Fibroblast of skin of right quadriceps (primary cell): Measurements from ENCODE around the gene PCK1.

Source experiments
- DNase-seq: peaks from one replicate; pipeline ENCODE4 v3.0.0-alpha.2; 2013

The PCK1 gene

GRCh38 chr20:57589728-57590484 lies 29.0 kb downstream of the PCK1 start:
- DNase-seq: no peak

- DNase-seq: no peak
Observed at GRCh38 chr20:57590485-57591288, 29.8 kb downstream of the PCK1 start.

- DNase-seq: no peak
Observed at GRCh38 chr20:57591289-57592229, 30.6 kb downstream of the PCK1 start.

- DNase-seq: no peak
Observed at GRCh38 chr20:57592263-57593092, 31.6 kb downstream of the PCK1 start.

- DNase-seq: no peak
Observed at GRCh38 chr20:57593134-57593886, 32.4 kb downstream of the PCK1 start.

- no peak for DNase-seq
Observed at GRCh38 chr20:57594092-57594951, 33.4 kb downstream of the PCK1 start.

GRCh38 chr20:57595041-57596030 lies 34.4 kb downstream of the PCK1 start:
- DNase-seq: no peak

- no peak for DNase-seq
Observed at GRCh38 chr20:57596358-57596757, 35.4 kb downstream of the PCK1 start.

- DNase-seq: peak; percentile 30
Observed at GRCh38 chr20:57596998-57597939, 36.4 kb downstream of the PCK1 start.

- DNase-seq: no peak
Observed at GRCh38 chr20:57598060-57598459, 37.1 kb downstream of the PCK1 start.

- DNase-seq: no peak
Observed at GRCh38 chr20:57598491-57598890, 37.6 kb downstream of the PCK1 start.

GRCh38 chr20:57600320-57601210 lies 39.7 kb downstream of the PCK1 start:
- DNase-seq: peak; percentile 12

GRCh38 chr20:57601211-57601570 lies 40.3 kb downstream of the PCK1 start:
- DNase-seq: no peak

GRCh38 chr20:57601737-57602136 lies 40.8 kb downstream of the PCK1 start:
- DNase-seq: no peak

GRCh38 chr20:57603120-57603519 lies 42.2 kb downstream of the PCK1 start:
- DNase-seq: no peak

- DNase-seq: no peak
Observed at GRCh38 chr20:57605045-57605444, 44.1 kb downstream of the PCK1 start.

- no peak for DNase-seq
Observed at GRCh38 chr20:57605878-57606277, 45.0 kb downstream of the PCK1 start.
